Left forelimb (tissue), 1 donor: ENCODE measurements around the gene MMRN2.
"Not testable (repeated sequence)": the region's sequence is repeated elsewhere in the genome, so short reads cannot be mapped to it uniquely, and the experiment has no call there.

Experiments used
- DNase-seq: peaks from one replicate; pipeline ENCODE4 v3.0.0-alpha.2; 2018; ENCODE audit warnings: low spot score

Gene MMRN2

GRCh38 chr10:86956848-86957448 lies 467 bp downstream of the MMRN2 start:
- no peak for DNase-seq

GRCh38 chr10:86956195-86956847 lies 1.1 kb downstream of the MMRN2 start:
- no peak for DNase-seq

GRCh38 chr10:86955501-86956194 lies 1.8 kb downstream of the MMRN2 start:
- no peak for DNase-seq

GRCh38 chr10:86954681-86955500 lies 2.5 kb downstream of the MMRN2 start:
- no peak for DNase-seq

GRCh38 chr10:86953747-86954680 lies 3.4 kb downstream of the MMRN2 start:
- no peak for DNase-seq

- DNase-seq = not testable (repeated sequence)
Observed at GRCh38 chr10:86952697-86953096, 4.7 kb downstream of the MMRN2 start.

GRCh38 chr10:86952106-86952505 lies 5.3 kb downstream of the MMRN2 start:
- peak; percentile 45 for DNase-seq

GRCh38 chr10:86951184-86951761 lies 6.1 kb downstream of the MMRN2 start:
- peak; percentile 14 for DNase-seq

- peak; percentile 17 for DNase-seq
Observed at GRCh38 chr10:86950349-86950748, 7.1 kb downstream of the MMRN2 start.

GRCh38 chr10:86947806-86948205 lies 9.6 kb downstream of the MMRN2 start:
- peak; percentile 50 for DNase-seq

- peak; percentile 59 for DNase-seq
Observed at GRCh38 chr10:86946213-86947155, 10.9 kb downstream of the MMRN2 start.

GRCh38 chr10:86945361-86946212 lies 11.8 kb downstream of the MMRN2 start:
- DNase-seq = no peak

- no peak for DNase-seq
Observed at GRCh38 chr10:86944907-86945306, 12.5 kb downstream of the MMRN2 start.

GRCh38 chr10:86944471-86944870 lies 12.9 kb downstream of the MMRN2 start:
- no peak for DNase-seq

- DNase-seq = no peak
Observed at GRCh38 chr10:86944031-86944419, 13.4 kb downstream of the MMRN2 start.

- DNase-seq = no peak
Observed at GRCh38 chr10:86943316-86944030, 13.9 kb downstream of the MMRN2 start.

GRCh38 chr10:86942441-86943315 lies 14.7 kb downstream of the MMRN2 start:
- no peak for DNase-seq
